Mesothelial cell of epicardium (in vitro differentiated cells): ENCODE results near the gene DACT3. TPM values are rescaled to one million over a fixed set of nuclear protein-coding genes. Genes with fewer than 3 reads are reported as not detected.

Experiments
- DNase-seq, 2 experiments: peaks; one replicate each; pipeline ENCODE4 v3.0.0; 2021; ENCODE audit warnings: low spot score in 2 of 2; ENCODE audit not compliant: unreplicated experiment in 2 of 2
- H3K27ac Mint-ChIP-seq: 2 replicates; pipeline ENCODE4 v1.8.0; 2021; ENCODE audit warnings: mixed read lengths
- H3K27me3 Mint-ChIP-seq: 2 replicates; pipeline ENCODE4 v1.8.0; 2021; ENCODE audit warnings: low read depth, mixed read lengths
- H3K36me3 Mint-ChIP-seq: 2 replicates; pipeline ENCODE4 v1.8.0; 2021; ENCODE audit warnings: mixed read lengths
- H3K4me1 Mint-ChIP-seq: 2 replicates; pipeline ENCODE4 v1.8.0; 2021; ENCODE audit warnings: mixed read lengths
- H3K4me3 Mint-ChIP-seq: 2 replicates; pipeline ENCODE4 v1.8.0; 2021; ENCODE audit warnings: mild to moderate bottlenecking, moderate library complexity, mixed read lengths
- H3K9me3 Mint-ChIP-seq: 2 replicates; pipeline ENCODE4 v1.8.0; 2021; ENCODE audit warnings: mixed read lengths
- total RNA-seq: library from RNA; stranded (reverse); gene quantifications from 3 replicates; pipeline ENCODE4 v1.2.1, GENCODE V29; 2021
- TF ChIP-seq, protein P1 (sequence below): fragments of 200-600 bp; sonication (generic); IDR thresholded peaks from one replicate; pipeline ENCODE4 v1.5.0; 2021; ENCODE audit warnings: antibody characterized with exemption; ENCODE audit not compliant: unreplicated experiment

Gene DACT3
- total RNA-seq, 1 donor from 2014 or later, result 48.8 TPM

DNA sequence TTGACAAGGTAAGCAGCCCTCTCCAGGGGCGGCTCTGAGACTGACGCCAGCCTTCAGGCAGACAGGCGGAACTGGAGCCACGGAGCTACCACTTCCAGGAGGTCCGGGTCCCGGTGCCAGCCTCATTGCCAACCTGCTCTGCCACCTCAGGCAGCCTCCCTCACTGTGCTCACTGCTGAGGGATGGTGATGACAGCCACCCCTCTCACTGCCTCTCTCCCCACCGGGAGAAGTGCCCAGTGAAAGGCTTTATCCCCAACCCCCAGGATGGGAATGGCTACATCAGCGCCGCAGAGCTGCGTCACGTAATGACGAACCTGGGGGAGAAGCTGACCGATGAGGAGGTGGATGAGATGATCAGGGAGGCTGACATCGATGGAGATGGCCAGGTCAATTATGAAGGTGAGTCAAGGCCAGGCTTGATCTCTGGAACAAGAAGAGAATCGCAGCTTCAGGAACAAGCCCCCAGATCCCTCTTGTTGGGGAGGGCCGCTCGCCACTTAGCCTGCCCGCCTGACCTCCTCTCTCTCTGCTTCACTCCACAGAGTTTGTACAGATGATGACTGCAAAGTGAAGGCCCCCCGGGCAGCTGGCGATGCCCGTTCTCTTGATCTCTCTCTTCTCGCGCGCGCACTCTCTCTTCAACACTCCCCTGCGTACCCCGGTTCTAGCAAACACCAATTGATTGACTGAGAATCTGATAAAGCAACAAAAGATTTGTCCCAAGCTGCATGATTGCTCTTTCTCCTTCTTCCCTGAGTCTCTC is 52.2 kb downstream of the DACT3 start:
- no peak overlapping the region for H3K27ac Mint-ChIP-seq
- H3K36me3 Mint-ChIP-seq, result peaks cover 11% of the 10 kb centered on the region
- H3K4me1 Mint-ChIP-seq, result peaks cover 3% of the 10 kb centered on the region
- TF ChIP-seq, protein P1, sequence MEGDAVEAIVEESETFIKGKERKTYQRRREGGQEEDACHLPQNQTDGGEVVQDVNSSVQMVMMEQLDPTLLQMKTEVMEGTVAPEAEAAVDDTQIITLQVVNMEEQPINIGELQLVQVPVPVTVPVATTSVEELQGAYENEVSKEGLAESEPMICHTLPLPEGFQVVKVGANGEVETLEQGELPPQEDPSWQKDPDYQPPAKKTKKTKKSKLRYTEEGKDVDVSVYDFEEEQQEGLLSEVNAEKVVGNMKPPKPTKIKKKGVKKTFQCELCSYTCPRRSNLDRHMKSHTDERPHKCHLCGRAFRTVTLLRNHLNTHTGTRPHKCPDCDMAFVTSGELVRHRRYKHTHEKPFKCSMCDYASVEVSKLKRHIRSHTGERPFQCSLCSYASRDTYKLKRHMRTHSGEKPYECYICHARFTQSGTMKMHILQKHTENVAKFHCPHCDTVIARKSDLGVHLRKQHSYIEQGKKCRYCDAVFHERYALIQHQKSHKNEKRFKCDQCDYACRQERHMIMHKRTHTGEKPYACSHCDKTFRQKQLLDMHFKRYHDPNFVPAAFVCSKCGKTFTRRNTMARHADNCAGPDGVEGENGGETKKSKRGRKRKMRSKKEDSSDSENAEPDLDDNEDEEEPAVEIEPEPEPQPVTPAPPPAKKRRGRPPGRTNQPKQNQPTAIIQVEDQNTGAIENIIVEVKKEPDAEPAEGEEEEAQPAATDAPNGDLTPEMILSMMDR, result no peak
- H3K9me3 Mint-ChIP-seq, result no peaks in the 10 kb centered on the region
- H3K27me3 Mint-ChIP-seq, result no peaks in the 10 kb centered on the region
- H3K4me3 Mint-ChIP-seq, result no peak overlapping the region
- DNase-seq, result no peak

DNA sequence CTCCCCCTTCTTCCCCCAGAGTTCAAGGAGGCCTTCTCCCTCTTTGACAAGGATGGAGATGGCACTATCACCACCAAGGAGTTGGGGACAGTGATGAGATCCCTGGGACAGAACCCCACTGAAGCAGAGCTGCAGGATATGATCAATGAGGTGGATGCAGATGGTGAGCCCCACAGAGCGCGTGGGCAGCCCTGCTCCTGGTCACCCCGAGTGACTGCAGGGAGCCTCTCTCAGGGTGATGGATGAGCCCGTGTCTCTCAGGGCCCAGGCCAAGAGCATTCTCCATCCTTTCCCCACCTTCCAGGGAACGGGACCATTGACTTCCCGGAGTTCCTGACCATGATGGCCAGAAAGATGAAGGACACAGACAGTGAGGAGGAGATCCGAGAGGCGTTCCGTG is 52.8 kb downstream of the DACT3 start:
- DNase-seq, result no peak
- no peaks in the 10 kb centered on the region for H3K9me3 Mint-ChIP-seq
- TF ChIP-seq, protein P1, result no peak
- peaks cover 8% of the 10 kb centered on the region for H3K4me1 Mint-ChIP-seq
- no peak overlapping the region for H3K27ac Mint-ChIP-seq
- H3K36me3 Mint-ChIP-seq, result peaks cover 11% of the 10 kb centered on the region
- no peaks in the 10 kb centered on the region for H3K27me3 Mint-ChIP-seq
- H3K4me3 Mint-ChIP-seq, result no peak overlapping the region

DNA sequence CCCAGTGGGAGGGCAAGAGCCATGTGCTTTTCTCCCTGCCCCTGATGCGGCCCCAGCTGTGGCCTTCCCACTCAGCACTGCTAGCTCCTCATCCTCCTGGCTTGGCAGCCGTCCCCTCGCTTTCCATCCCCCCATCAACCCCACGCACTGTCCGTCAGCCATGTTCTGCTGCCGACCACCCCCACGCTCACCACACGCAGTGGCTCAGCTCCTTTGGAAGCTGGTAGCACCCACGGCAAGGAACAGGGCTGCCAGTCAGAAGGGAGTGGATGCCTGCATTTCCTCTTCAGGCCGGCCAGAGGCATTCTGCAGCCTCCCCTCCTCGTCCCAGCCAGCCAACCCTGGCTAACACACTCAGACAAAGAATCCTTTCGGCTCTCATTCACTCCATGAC is 53.5 kb downstream of the DACT3 start:
- peak in 1 of 2 experiments; percentile 16 for DNase-seq
- Mint-ChIP-seq H3K27ac (no peak overlapping the region), H3K36me3 (peaks cover 11% of the 10 kb centered on the region), H3K9me3 (no peaks in the 10 kb centered on the region), H3K27me3 (no peaks in the 10 kb centered on the region), H3K4me3 (no peak overlapping the region), H3K4me1 (peaks cover 16% of the 10 kb centered on the region)
- TF ChIP-seq, protein P1, result no peak

DNA sequence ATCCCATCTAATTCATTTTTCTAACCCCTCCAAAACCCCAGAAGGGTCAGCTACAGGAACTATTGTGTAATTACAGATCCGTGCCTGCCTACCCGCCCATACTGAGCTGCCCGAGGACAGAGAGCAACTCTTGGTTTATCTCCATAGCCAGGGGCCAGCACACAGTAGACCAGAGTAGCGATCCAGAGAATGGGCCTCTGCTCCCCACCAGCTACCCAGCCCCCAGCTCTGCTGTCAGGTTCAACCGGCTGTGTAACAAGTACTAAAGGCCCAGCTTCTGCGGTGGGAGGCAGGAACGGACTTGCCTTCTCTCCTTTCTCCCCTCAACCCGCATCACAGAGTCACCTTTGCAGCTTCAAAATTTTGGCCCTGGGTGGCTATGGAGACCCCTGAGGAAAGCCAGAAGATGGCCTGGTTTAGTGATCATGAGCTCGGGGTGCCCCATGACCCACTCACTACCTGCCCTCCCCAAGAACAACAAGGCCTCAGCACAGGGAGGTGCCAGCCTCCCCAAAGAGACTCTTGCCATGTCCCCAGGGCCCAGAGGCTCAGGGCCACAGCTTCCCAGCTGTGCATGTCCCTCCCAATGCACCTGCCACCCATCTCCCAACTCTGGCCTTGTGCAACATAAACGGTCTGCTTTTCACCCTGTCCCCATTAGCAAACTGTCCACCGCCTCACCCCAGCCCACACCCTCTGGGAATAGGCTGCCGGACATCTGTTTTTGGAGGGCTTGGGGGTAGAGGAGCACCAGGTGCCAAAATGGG is 54.1 kb downstream of the DACT3 start:
- H3K9me3 Mint-ChIP-seq, result no peaks in the 10 kb centered on the region
- TF ChIP-seq, protein P1, result no peak
- peaks cover 21% of the 10 kb centered on the region for H3K4me1 Mint-ChIP-seq
- H3K4me3 Mint-ChIP-seq, result no peak overlapping the region
- DNase-seq, result no peak
- H3K27me3 Mint-ChIP-seq, result no peaks in the 10 kb centered on the region
- no peak overlapping the region for H3K27ac Mint-ChIP-seq
- H3K36me3 Mint-ChIP-seq, result peaks cover 11% of the 10 kb centered on the region

DNA sequence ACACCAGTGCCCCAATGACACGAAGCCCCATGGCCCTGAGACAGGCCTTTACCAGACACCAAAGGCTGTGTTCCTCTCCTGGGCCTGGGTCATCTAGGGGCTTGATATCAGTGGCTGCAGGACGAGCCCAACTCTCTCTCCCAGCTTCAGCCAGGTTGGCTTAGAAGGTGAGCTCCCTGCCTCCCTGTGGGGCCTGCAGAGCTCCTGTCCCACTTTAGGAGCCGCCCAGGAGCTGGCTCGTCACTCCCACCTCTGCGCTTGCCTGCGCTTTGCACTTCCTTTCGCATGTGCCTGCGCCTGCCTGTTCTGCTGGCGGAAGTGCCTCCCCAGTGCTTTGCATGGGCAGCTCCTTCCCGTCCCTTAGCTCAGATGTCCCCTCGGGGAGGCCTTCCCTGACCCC is 55.0 kb downstream of the DACT3 start:
- TF ChIP-seq, protein P1, result no peak
- Mint-ChIP-seq H3K36me3 (peaks cover 11% of the 10 kb centered on the region), H3K27ac (no peak overlapping the region), H3K27me3 (no peaks in the 10 kb centered on the region), H3K4me3 (no peak overlapping the region), H3K4me1 (peaks cover 21% of the 10 kb centered on the region), H3K9me3 (no peaks in the 10 kb centered on the region)
- no peak for DNase-seq
